NAMALWA (cell line): ENCODE data around the gene AKR7A2.

Experiments
- DNase-seq: peaks from one replicate; pipeline ENCODE4 v3.0.0-alpha.2; 2015; ENCODE audit warnings: low spot score

Gene AKR7A2

GRCh38 chr1:19311931-19312781 is at the start of gene AKR7A2, which contains the start of gene SLC66A1:
TSS of gene AKR7A2 (minus strand) at chr1:19312144. CDS start at chr1:19312124, 20 bp downstream.
TSS of gene SLC66A1 (plus strand) at chr1:19312326. CDS start at chr1:19317678, 5,352 bp downstream.
- peak; percentile 91 for DNase-seq

- DNase-seq: no peak
Measured at GRCh38 chr1:19360843-19361610, 49.1 kb upstream of the AKR7A2 start.

- no peak for DNase-seq
Measured at GRCh38 chr1:19360432-19360831, 48.5 kb upstream of the AKR7A2 start.

- no peak for DNase-seq
Measured at GRCh38 chr1:19360016-19360415, 48.1 kb upstream of the AKR7A2 start.

- DNase-seq: no peak
Measured at GRCh38 chr1:19359357-19359756, 47.4 kb upstream of the AKR7A2 start.

- no peak for DNase-seq
Measured at GRCh38 chr1:19358710-19359109, 46.8 kb upstream of the AKR7A2 start.

GRCh38 chr1:19357299-19357986 is 45.5 kb upstream of the AKR7A2 start:
- DNase-seq: no peak

GRCh38 chr1:19356266-19356665 is 44.3 kb upstream of the AKR7A2 start:
- DNase-seq: no peak

GRCh38 chr1:19354531-19354981 is 42.6 kb upstream of the AKR7A2 start:
- DNase-seq: no peak

- DNase-seq: no peak
Measured at GRCh38 chr1:19353596-19353995, 41.7 kb upstream of the AKR7A2 start.

GRCh38 chr1:19352839-19353238 is 40.9 kb upstream of the AKR7A2 start:
- DNase-seq: no peak

- DNase-seq: no peak
Measured at GRCh38 chr1:19351873-19352272, 39.9 kb upstream of the AKR7A2 start.

- DNase-seq: no peak
Measured at GRCh38 chr1:19350566-19350965, 38.6 kb upstream of the AKR7A2 start.

GRCh38 chr1:19349999-19350398 is 38.1 kb upstream of the AKR7A2 start:
- no peak for DNase-seq

- DNase-seq: no peak
Measured at GRCh38 chr1:19348441-19349198, 36.7 kb upstream of the AKR7A2 start.

- no peak for DNase-seq
Measured at GRCh38 chr1:19347533-19348172, 35.7 kb upstream of the AKR7A2 start.

- no peak for DNase-seq
Measured at GRCh38 chr1:19346026-19346425, 34.1 kb upstream of the AKR7A2 start.

GRCh38 chr1:19345391-19345790 is 33.4 kb upstream of the AKR7A2 start:
- DNase-seq: no peak

GRCh38 chr1:19344831-19345230 is 32.9 kb upstream of the AKR7A2 start:
- DNase-seq: no peak

GRCh38 chr1:19344372-19344810 is 32.4 kb upstream of the AKR7A2 start:
- peak; percentile 61 for DNase-seq
